Inflammatory macrophage (primary cell): ENCODE data around the gene ZSCAN21.
"Not testable (repeated sequence)": the region's sequence is repeated elsewhere in the genome, so short reads cannot be mapped to it uniquely, and the experiment has no call there.

Experiments
- DNase-seq, 2 donors: peaks; one replicate each; pipeline ENCODE4 v3.0.0-alpha.2; 2020 to 2022
- total RNA-seq, 18 experiments: gene quantifications; one replicate each; lab custom pipeline; 2026; ENCODE audit warnings: mixed read lengths in 6 of 18, inconsistent platforms in 2 of 18; lab: John Stamatoyannopoulos, UW

The ZSCAN21 gene
- 2.4 to 10.8 (median 6.0) reads per million in 18 experiments for total RNA-seq

- peak; percentile 75 to 84 for DNase-seq
Measured at GRCh38 chr7:100049441-100050291, at the start of gene ZSCAN21. Gene ZSCAN21, plus strand, starts transcription at chr7:100049774. Its CDS starts 7,233 bp downstream, at chr7:100057007.

- DNase-seq: no peak
Measured at GRCh38 chr7:100000239-100000638, 49.3 kb upstream of the ZSCAN21 start.

GRCh38 chr7:100003711-100004661, 45.6 kb upstream of the ZSCAN21 start:
- DNase-seq: no peak

- DNase-seq: no peak
Measured at GRCh38 chr7:100007887-100008286, 41.7 kb upstream of the ZSCAN21 start.

- DNase-seq: no peak
Measured at GRCh38 chr7:100008525-100008924, 41.0 kb upstream of the ZSCAN21 start.

GRCh38 chr7:100009952-100010351, 39.6 kb upstream of the ZSCAN21 start:
- not testable (repeated sequence) for DNase-seq

GRCh38 chr7:100010901-100011300, 38.7 kb upstream of the ZSCAN21 start:
- no peak for DNase-seq

GRCh38 chr7:100011516-100011915, 38.1 kb upstream of the ZSCAN21 start:
- no peak for DNase-seq

GRCh38 chr7:100012385-100013327, 36.9 kb upstream of the ZSCAN21 start:
- DNase-seq: peak in 1 of 2 donors; percentile 34

GRCh38 chr7:100013328-100013676, 36.3 kb upstream of the ZSCAN21 start:
- DNase-seq: no peak

GRCh38 chr7:100015232-100016214, 34.1 kb upstream of the ZSCAN21 start, which contains the start of gene ZKSCAN1:
Gene ZKSCAN1, plus strand, starts transcription at chr7:100015596. Its CDS starts 7,911 bp downstream, at chr7:100023507.
- DNase-seq: peak; percentile 92 to 95

GRCh38 chr7:100016215-100016901, 33.2 kb upstream of the ZSCAN21 start:
- DNase-seq: peak in 1 of 2 donors; percentile 12

- DNase-seq: no peak
Measured at GRCh38 chr7:100017300-100017699, 32.3 kb upstream of the ZSCAN21 start.

GRCh38 chr7:100017875-100018274, 31.7 kb upstream of the ZSCAN21 start:
- no peak for DNase-seq

GRCh38 chr7:100019908-100020307, 29.7 kb upstream of the ZSCAN21 start:
- DNase-seq: no peak

GRCh38 chr7:100021297-100021696, 28.3 kb upstream of the ZSCAN21 start:
- peak in 1 of 2 donors; percentile 13 for DNase-seq

- no peak for DNase-seq
Measured at GRCh38 chr7:100022621-100023020, 27.0 kb upstream of the ZSCAN21 start.

- no peak for DNase-seq
Measured at GRCh38 chr7:100023526-100023925, 26.0 kb upstream of the ZSCAN21 start.

- no peak for DNase-seq
Measured at GRCh38 chr7:100024020-100024619, 25.5 kb upstream of the ZSCAN21 start.

GRCh38 chr7:100027197-100027596, 22.4 kb upstream of the ZSCAN21 start:
- no peak for DNase-seq
